HG03045 (cell line): ENCODE results near the gene PSMC5.

ENCODE experiments used
- ATAC-seq: cut with Tn5 transposase; IDR thresholded peaks from one replicate; pipeline ENCODE4 v1.9.1; 2021; ENCODE audit warnings: mild to moderate bottlenecking, moderate library complexity; ENCODE audit not compliant: unreplicated experiment

Gene PSMC5

DNA sequence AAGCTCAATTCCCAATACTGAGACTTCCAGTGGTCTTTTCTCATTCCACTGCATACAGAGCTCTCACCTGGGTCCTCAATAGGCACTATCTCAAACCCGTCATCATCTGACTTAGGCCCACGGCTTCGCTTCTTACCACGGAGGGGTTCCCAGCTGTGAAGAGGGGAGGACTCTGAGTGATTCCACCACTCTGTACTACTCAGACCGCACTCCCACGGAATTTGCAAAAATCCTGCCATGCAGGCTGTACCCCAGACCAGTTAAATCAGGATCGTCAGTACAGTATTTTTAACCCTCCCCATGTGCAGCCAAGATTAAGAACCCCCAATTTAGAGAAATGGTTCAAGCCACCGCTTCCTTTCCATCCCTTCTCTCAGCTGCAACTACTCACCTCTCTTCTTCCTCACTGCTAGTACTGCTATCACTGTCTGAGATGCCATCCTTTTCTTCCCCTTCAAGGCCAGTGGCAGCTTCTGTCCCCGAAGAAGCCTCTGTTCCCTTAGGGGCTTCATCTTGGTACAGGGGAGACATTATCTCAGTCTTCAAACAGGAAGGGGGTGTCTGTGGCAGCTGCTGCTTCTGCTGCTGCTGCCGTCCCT, 6.2 kb upstream of the PSMC5 start:
- no peak for ATAC-seq

- ATAC-seq: no peak
Observed at GRCh38 chr17:63821804-63822203, 5.4 kb upstream of the PSMC5 start.

DNA sequence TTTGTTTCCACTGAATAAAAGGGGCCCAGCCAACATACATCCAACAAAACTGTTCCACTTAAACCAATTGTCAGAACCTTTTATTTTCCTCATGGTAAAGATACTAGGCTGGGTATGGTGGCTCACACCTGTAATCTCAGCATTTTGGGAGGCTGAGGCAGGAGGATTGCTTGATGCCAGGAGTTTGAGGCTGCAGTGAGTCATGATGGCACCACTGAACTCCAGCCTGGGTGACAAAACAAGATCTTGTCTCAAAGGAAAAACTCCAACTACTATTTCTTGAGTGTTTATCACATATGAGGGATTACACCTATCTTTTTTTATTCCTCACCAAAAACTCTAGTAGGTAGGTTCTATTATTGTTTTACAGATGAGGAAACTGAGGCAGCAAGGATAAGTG, 4.7 kb upstream of the PSMC5 start:
- no peak for ATAC-seq

- ATAC-seq: no peak
Observed at GRCh38 chr17:63823659-63824331, 3.4 kb upstream of the PSMC5 start.

DNA sequence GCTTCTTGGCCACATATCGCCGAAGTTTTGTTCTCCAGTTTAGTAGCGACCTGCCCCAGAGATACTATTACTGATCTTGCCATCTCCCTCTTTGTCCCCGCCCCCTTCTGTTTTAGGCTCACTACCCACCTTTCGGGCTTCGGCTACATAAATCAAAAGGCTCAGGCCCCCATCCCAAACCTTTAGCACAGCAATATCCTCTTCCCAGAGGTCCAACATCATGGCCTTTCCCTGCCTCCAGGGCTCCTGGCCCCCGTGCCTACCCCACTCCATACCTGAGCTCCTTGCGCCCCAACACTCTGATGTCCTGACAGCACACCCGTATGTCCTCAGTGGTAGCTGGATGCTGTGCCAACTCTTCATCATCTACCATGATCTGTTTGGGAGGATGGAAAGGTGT, 2.9 kb upstream of the PSMC5 start:
- no peak for ATAC-seq

DNA sequence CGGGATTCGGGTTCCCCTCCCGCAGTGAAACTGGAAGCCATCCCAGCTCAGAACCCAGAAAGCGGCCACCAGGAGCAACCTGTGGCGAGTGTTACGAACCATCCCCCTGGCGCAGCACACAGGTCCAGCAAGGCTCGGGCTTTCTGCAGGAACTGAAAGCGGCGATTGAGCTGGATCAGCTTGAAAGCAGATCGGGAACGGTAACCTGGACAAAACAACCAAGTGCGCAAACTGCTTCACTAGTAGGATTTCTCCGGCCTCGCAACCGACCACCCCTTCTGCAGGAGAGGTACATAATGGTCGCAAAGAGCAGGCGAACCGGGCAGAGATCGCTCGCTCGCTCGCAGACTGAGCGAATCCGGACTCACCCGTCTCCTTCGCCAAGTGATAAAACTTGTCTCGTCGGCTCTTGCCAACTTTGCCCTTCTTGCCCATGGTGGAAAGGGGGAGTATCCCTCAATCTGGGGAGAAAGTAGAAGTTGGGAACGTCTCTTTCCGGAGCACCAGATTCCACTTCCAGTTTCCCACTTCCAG, 696 bp upstream of the PSMC5 start:
- ATAC-seq: no peak

- no peak for ATAC-seq
Observed at GRCh38 chr17:63827801-63828221, 580 bp downstream of the PSMC5 start.

DNA sequence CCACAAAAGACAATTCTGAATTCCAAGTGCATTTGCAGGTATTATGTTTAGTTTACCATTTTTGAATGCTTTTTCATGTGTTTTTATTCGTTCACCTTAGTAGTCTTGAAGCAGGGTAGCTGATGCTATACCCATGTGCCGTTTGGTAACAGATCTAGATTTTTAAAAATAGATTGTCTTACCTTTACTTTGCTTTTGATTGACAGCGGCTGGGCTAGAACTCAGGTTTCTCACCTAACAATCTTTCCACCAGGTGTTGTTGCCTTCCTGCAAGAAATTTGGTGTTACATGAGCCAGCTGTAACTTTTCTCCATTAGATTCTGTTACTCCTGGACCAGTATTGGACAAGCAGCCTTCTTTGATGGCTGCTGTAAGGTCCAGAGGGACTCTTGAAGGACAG, 1.7 kb downstream of the PSMC5 start:
- ATAC-seq: no peak

DNA sequence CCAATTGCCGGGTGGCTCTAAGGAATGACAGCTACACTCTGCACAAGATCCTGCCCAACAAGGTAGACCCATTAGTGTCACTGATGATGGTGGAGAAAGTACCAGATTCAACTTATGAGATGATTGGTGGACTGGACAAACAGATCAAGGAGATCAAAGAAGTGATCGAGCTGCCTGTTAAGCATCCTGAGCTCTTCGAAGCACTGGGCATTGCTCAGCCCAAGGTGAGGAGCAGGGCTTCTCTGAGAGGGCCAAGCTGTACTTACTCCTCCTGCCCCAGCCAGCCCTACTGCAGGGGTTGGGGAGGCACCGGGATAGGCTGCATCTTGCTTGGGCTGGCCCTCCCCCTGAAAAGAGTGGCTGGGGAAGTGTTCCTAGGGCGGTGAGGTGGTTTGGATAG, 3.0 kb downstream of the PSMC5 start:
- ATAC-seq: no peak

- no peak for ATAC-seq
Observed at GRCh38 chr17:63830904-63831491, 3.8 kb downstream of the PSMC5 start.

DNA sequence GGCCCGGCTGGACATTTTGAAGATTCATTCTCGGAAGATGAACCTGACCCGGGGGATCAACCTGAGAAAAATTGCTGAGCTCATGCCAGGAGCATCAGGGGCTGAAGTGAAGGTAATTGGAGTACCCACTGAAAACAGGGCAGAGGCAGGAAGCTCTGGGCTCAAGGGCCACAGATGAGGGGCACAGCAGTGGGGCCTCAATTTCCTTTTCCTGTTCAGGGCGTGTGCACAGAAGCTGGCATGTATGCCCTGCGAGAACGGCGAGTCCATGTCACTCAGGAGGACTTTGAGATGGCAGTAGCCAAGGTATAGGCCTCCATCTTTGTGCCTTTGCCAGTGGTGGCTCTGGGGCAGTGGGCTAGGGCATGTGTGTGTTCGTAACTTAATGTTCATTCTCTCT, 4.3 kb downstream of the PSMC5 start:
- ATAC-seq: no peak

DNA sequence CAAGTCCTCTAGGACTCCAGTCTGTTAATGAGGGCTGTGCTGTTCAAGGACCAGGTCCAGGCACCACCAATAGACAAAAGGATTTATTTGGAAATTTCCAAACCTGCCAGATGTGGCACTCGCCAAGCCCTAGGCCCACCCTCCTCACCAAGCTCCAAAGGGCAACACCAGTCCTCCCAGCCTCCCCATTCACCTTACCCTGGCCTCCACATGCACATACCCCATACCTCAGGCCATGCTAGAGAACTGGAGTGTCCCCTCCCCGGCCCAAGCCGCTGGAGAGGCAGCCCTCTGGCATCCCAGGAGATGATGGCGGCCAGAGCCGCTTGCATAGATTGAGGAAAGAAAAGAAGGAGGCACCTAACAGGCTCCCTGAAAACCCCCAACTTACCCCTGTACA, 4.8 kb downstream of the PSMC5 start:
- ATAC-seq: no peak

- ATAC-seq: no peak
Observed at GRCh38 chr17:63832455-63832854, 5.2 kb downstream of the PSMC5 start.

- no peak for ATAC-seq
Observed at GRCh38 chr17:63833026-63833740, 6.0 kb downstream of the PSMC5 start.

GRCh38 chr17:63833741-63834373, 6.6 kb downstream of the PSMC5 start:
- no peak for ATAC-seq

- ATAC-seq: peak; percentile 46
Observed at GRCh38 chr17:63834431-63835166, 7.4 kb downstream of the PSMC5 start.

DNA sequence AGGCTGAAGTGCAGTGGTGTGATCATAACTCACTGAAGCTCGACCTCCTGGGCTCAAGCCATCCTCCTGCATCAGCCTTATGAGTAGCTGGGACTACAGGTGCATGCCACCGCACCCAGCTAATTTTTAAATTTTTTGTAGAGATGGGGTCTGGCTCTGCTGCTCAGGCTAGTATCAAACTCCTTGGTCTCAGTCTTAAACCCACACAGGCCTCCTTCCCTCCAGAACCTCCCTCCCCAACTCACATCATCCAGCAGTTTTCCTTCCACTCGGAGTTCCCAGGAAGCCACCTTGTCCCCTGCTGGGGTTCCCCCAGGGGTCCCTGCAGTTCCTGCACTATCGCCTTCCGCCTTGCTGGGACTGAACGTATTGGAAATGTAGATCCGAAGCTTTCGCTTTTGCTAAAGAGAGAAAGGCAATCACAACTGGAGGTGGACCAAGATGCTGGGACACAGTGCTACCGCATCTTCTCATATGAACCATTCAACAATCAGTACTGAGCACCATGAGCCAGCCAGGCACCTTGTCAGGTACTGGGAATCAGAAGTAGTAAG, 8.0 kb downstream of the PSMC5 start:
- ATAC-seq: no peak

GRCh38 chr17:63836811-63837210, 9.6 kb downstream of the PSMC5 start:
- ATAC-seq: no peak

GRCh38 chr17:63837480-63837879, 10.2 kb downstream of the PSMC5 start:
- no peak for ATAC-seq

DNA sequence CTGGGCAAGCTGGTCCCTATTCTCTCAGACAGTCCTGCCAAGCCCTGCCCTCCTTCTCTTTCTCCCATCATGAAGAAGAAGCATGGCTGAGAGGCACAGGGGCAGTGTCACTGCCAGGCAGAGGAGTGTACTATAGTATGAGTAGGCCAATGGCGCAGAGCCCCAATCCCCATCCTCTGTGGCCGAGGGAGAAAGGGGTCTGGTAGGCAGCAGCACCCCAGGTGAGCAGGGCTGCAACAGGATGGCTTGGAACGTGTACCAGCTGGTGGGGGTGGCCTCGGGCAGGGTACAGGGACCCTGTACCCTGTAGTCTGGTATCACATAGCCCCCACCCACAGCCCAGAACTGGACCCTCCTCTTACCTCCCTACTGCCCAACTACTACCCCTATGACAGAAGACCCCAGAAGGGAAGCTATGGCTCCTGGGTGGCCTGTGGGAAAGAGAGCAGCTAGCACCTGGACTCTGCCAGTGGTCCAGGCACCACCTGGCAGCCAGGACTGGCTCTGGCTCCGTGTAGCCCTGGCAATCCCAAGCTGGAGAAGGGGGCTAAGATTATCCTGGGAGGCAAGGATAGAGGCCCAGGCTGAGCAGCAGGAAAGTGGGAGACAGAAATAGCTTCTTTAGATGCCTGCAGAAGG, 10.8 kb downstream of the PSMC5 start:
- ATAC-seq: no peak
